GM21390 (cell line): Measurements from ENCODE around the gene GALNT10.

ENCODE experiments used
- ATAC-seq: cut with Tn5 transposase; IDR thresholded peaks from one replicate; pipeline ENCODE4 v1.9.1; 2021; ENCODE audit not compliant: unreplicated experiment

Gene GALNT10

GRCh38 chr5:154202379-154203260, 12.1 kb downstream of the GALNT10 start:
- peak; percentile 92 for ATAC-seq

GRCh38 chr5:154203798-154204578, 13.5 kb downstream of the GALNT10 start:
- ATAC-seq = no peak

GRCh38 chr5:154205441-154206117, 15.0 kb downstream of the GALNT10 start:
- no peak for ATAC-seq

- ATAC-seq = no peak
These were observed 15.8 kb downstream of the GALNT10 start for GRCh38 chr5:154206311-154206710.

- ATAC-seq = no peak
These were observed 16.7 kb downstream of the GALNT10 start for GRCh38 chr5:154207204-154207603.

- ATAC-seq = no peak
These were observed 19.1 kb downstream of the GALNT10 start for GRCh38 chr5:154209591-154210081.

- ATAC-seq = no peak
These were observed 19.6 kb downstream of the GALNT10 start for GRCh38 chr5:154210163-154210562.

GRCh38 chr5:154211641-154212390, 21.3 kb downstream of the GALNT10 start:
- ATAC-seq = no peak

- no peak for ATAC-seq
These were observed 23.1 kb downstream of the GALNT10 start for GRCh38 chr5:154213592-154213991.

GRCh38 chr5:154214371-154215106, 24.0 kb downstream of the GALNT10 start:
- ATAC-seq = peak; percentile 68

- ATAC-seq = no peak
These were observed 25.2 kb downstream of the GALNT10 start for GRCh38 chr5:154215571-154216325.

- no peak for ATAC-seq
These were observed 26.9 kb downstream of the GALNT10 start for GRCh38 chr5:154217462-154217861.

GRCh38 chr5:154218786-154219185, 28.3 kb downstream of the GALNT10 start:
- ATAC-seq = no peak

GRCh38 chr5:154220625-154221024, 30.1 kb downstream of the GALNT10 start:
- no peak for ATAC-seq

- peak; percentile 79 for ATAC-seq
These were observed 30.9 kb downstream of the GALNT10 start for GRCh38 chr5:154221371-154221896.

GRCh38 chr5:154222414-154222813, 31.9 kb downstream of the GALNT10 start:
- no peak for ATAC-seq

- ATAC-seq = no peak
These were observed 32.8 kb downstream of the GALNT10 start for GRCh38 chr5:154223320-154223719.

GRCh38 chr5:154227090-154227489, 36.6 kb downstream of the GALNT10 start:
- ATAC-seq = no peak

- ATAC-seq = peak; percentile 94
These were observed 38.2 kb downstream of the GALNT10 start for GRCh38 chr5:154228696-154229095.
